NCI-H146 (cell line): ENCODE results near the gene LPAR1.

ENCODE experiments used
- DNase-seq: peaks from one replicate; lab custom pipeline; 2025; lab: John Stamatoyannopoulos, UW

The LPAR1 gene

GRCh38 chr9:110951805-110952539, 86.3 kb downstream of the LPAR1 start:
- no peak for DNase-seq

GRCh38 chr9:110950041-110950645, 88.1 kb downstream of the LPAR1 start:
- no peak for DNase-seq

- DNase-seq: no peak
Measured at GRCh38 chr9:110949081-110949480, 89.2 kb downstream of the LPAR1 start.

- DNase-seq: no peak
Measured at GRCh38 chr9:110947491-110948044, 90.7 kb downstream of the LPAR1 start.

GRCh38 chr9:110942522-110942921, 95.7 kb downstream of the LPAR1 start:
- DNase-seq: no peak

GRCh38 chr9:110940951-110941557, 97.2 kb downstream of the LPAR1 start:
- no peak for DNase-seq

GRCh38 chr9:110939573-110939972, 98.7 kb downstream of the LPAR1 start:
- DNase-seq: no peak

GRCh38 chr9:110939047-110939446, 99.2 kb downstream of the LPAR1 start:
- no peak for DNase-seq

- DNase-seq: no peak
Measured at GRCh38 chr9:110938242-110938641, 100.0 kb downstream of the LPAR1 start.

GRCh38 chr9:110936719-110937452, 101.4 kb downstream of the LPAR1 start:
- DNase-seq: no peak

GRCh38 chr9:110936237-110936636, 102.0 kb downstream of the LPAR1 start:
- no peak for DNase-seq

GRCh38 chr9:110935829-110936228, 102.4 kb downstream of the LPAR1 start:
- DNase-seq: no peak

GRCh38 chr9:110933350-110934001, 104.8 kb downstream of the LPAR1 start:
- DNase-seq: no peak

- DNase-seq: no peak
Measured at GRCh38 chr9:110932863-110933262, 105.4 kb downstream of the LPAR1 start.

GRCh38 chr9:110928599-110928998, 109.7 kb downstream of the LPAR1 start:
- DNase-seq: no peak

- DNase-seq: no peak
Measured at GRCh38 chr9:110926828-110927487, 111.3 kb downstream of the LPAR1 start.

- no peak for DNase-seq
Measured at GRCh38 chr9:110923601-110924000, 114.7 kb downstream of the LPAR1 start.

- no peak for DNase-seq
Measured at GRCh38 chr9:110922145-110922544, 116.1 kb downstream of the LPAR1 start.

- no peak for DNase-seq
Measured at GRCh38 chr9:110921705-110922104, 116.6 kb downstream of the LPAR1 start.

GRCh38 chr9:110919609-110920008, 118.7 kb downstream of the LPAR1 start:
- DNase-seq: no peak

- DNase-seq: no peak
Measured at GRCh38 chr9:110919050-110919435, 119.2 kb downstream of the LPAR1 start.
